K562 (cell line): ENCODE results near the gene MYO15B. TPM values are rescaled to one million over a fixed set of nuclear protein-coding genes. Genes with fewer than 3 reads are reported as not detected.

Source experiments
- ATAC-seq: fragments of 200-7000 bp; cut with Tn5 transposase; 3 replicates; pipeline ENCODE4 v1.9.1; 2020; ENCODE audit warnings: moderate library complexity
- BruUV-seq: library from RNA; stranded (reverse); fragments of 400-500 nt; replicated peaks from 2 replicates; lab custom pipeline; 2021; lab: Mats Ljungman, UMichigan
- CTCF ChIA-PET: fragments of 300-600 bp; formaldehyde crosslinking; extraction: SDS; loops from one replicate; lab custom pipeline; 2021; ENCODE audit warnings: low intra/inter-chr PET ratio; lab: Yijun Ruan, JAX
- POLR2A ChIA-PET: fragments of 300-600, 350-650 bp; sonication (Branson Sonifier 250); formaldehyde crosslinking; extraction: SDS; loops from one replicate; lab custom pipeline; 2021; ENCODE audit warnings: antibody characterized with exemption, inconsistent platforms; lab: Yijun Ruan, JAX
- DNase-seq, 4 experiments: peaks; one replicate each; pipeline versions ENCODE4 v3.0.0 to v3.0.0-alpha.2; 2011 to 2018; ENCODE audit warnings: low spot score in 3 of 4, mixed read lengths in 3 of 4; ENCODE audit errors: extremely low read depth in 1 of 4
- FAIRE-seq: peaks from 2 replicates; lab custom pipeline; 2011; peaks lifted over from hg19 to GRCh38; lab: Jason Lieb, UNC
- H2AFZ ChIP-seq: 2 replicates; pipeline ENCODE4 v1.6.0; 2011; ENCODE audit warnings: low read depth, low read length, control low read depth, inconsistent platforms
- H3K27ac ChIP-seq: fragments of 200-600 bp; 3 replicates; pipeline ENCODE4 v1.8.0; 2011; ENCODE audit warnings: low read depth, mild to moderate bottlenecking, control low read depth, inconsistent platforms, low read length, moderate library complexity, mixed read lengths; ENCODE audit errors: extremely low read depth
- H3K27me3 ChIP-seq, 2 experiments: fragments of 300-600 bp in 1 of 2; 2 replicates in 1 of 2; 3 replicates in 1 of 2; pipeline versions ENCODE4 v1.6.0 to v1.8.0; 2011; ENCODE audit warnings: inconsistent platforms in 2 of 2, low read length in 2 of 2, mild to moderate bottlenecking in 1 of 2, mixed read lengths in 1 of 2, moderate library complexity in 1 of 2; ENCODE audit not compliant: control insufficient read depth in 2 of 2, insufficient read depth in 2 of 2
- H3K36me3 ChIP-seq: fragments of 300-600 bp; 3 replicates; pipeline ENCODE4 v1.8.0; 2011; ENCODE audit warnings: mild to moderate bottlenecking, low read length, inconsistent platforms; ENCODE audit not compliant: control insufficient read depth, insufficient read depth
- H3K4me1 ChIP-seq, 2 experiments: fragments of 200-600 bp in 1 of 2; replicated peaks in 1 of 2; 2 replicates in 1 of 2; 3 replicates in 1 of 2; pipeline versions ENCODE4 v1.5.1 to v1.8.0; 2011; ENCODE audit warnings: inconsistent platforms in 2 of 2, low read length in 2 of 2, mild to moderate bottlenecking in 1 of 2, mixed read lengths in 1 of 2, moderate library complexity in 1 of 2; ENCODE audit not compliant: control insufficient read depth in 2 of 2, insufficient read depth in 2 of 2
- H3K4me2 ChIP-seq: 2 replicates; pipeline ENCODE4 v1.6.1; 2011; ENCODE audit warnings: low read length, control low read depth, inconsistent platforms, mixed read lengths; ENCODE audit not compliant: insufficient read depth
- H3K4me3 ChIP-seq: fragments of 200-600 bp; sonication (generic), shearing (Covaris generic); 2 replicates; pipeline ENCODE4 v1.5.1; 2016; ENCODE audit warnings: control low read depth, inconsistent platforms
- H3K79me2 ChIP-seq: fragments of 200-600 bp; 3 replicates; pipeline ENCODE4 v1.8.0; 2011; ENCODE audit warnings: low read length, inconsistent platforms; ENCODE audit not compliant: control insufficient read depth, insufficient read depth
- H3K9ac ChIP-seq, 2 experiments: 2 replicates each; pipeline versions ENCODE4 v1.6.0 to v1.6.1; 2011; ENCODE audit warnings: low read depth in 2 of 2, low read length in 2 of 2, control low read depth in 1 of 2, inconsistent platforms in 1 of 2, mild to moderate bottlenecking in 1 of 2, mixed read lengths in 1 of 2; ENCODE audit not compliant: insufficient read depth in 1 of 2
- H3K9me1 ChIP-seq: one replicate; pipeline ENCODE4 v1.6.0; 2011; ENCODE audit warnings: inconsistent platforms, mild to moderate bottlenecking, low read length, moderate library complexity; ENCODE audit not compliant: control insufficient read depth, insufficient read depth
- H3K9me3 ChIP-seq: replicated peaks from 2 replicates; pipeline ENCODE4 v1.5.1; 2011; ENCODE audit warnings: low read depth, low read length, inconsistent platforms; ENCODE audit not compliant: control insufficient read depth, insufficient read depth
- H4K20me1 ChIP-seq: replicated peaks from 2 replicates; pipeline ENCODE4 v1.6.1; 2011; ENCODE audit warnings: low read length, inconsistent platforms, mixed read lengths; ENCODE audit not compliant: control insufficient read depth, insufficient read depth
- ATF3 ChIP-seq, 2 experiments: fragments of 450-650 bp in 1 of 2; sonication (generic) in 1 of 2; formaldehyde crosslinking in 1 of 2; IDR thresholded peaks in 1 of 2; conservative IDR thresholded peaks in 1 of 2; 2 replicates each; pipeline versions ENCODE4 v1.6.1 to v1.8.1; 2016 to 2023; ENCODE audit warnings: mild to moderate bottlenecking in 2 of 2, moderate library complexity in 2 of 2, inconsistent platforms in 1 of 2, missing genetic modification reagents in 1 of 2
- DIDO1 ChIP-seq: fragments of 450-650 bp; IDR thresholded peaks from 2 replicates; pipeline ENCODE4 v1.6.1; 2016; ENCODE audit warnings: low read depth, missing biosample characterization, missing genetic modification characterization
- WGBS: fragments of 100-300 bp; shearing (Covaris generic); methylation state at CpG from one replicate; pipeline ENCODE4 v1.1.6; 2016; ENCODE audit warnings: low coverage, mixed read lengths; ENCODE audit not compliant: insufficient coverage; ENCODE audit errors: missing lambda C conversion rate; 5-methylcytosine and 5-hydroxymethylcytosine counted together
- in situ Hi-C: fragments of 300-500 bp; cut with MboI; formaldehyde crosslinking; loops from 4 replicates; pipeline ENCODE4 v1.15.0; 2018; ENCODE audit warnings: inconsistent platforms, mixed read lengths
- intact Hi-C: fragments of 100-400 bp; cut with micrococcal nuclease; formaldehyde crosslinking; loops from 2 replicates; pipeline ENCODE4 v1.14.2; 2022
- polyA plus RNA-seq, 8 experiments: library from polyadenylated mRNA; depleted of rRNA in 4 of 8; stranded (reverse) in 5 of 8; unstranded in 3 of 8; fragments of >200 nt; fragmentation: Nextera tagmentation in 2 of 8; fragmentation: Illumina TruSeq in 1 of 8; extraction: Ambion mirVana in 2 of 8; extraction: Trizol in 1 of 8; gene quantifications; 2 replicates each; pipeline versions ENCODE4 v1.2.1 to v1.2.3, GENCODE V29; 2011 to 2014; ENCODE audit warnings: inconsistent platforms in 1 of 8, missing spikeins in 1 of 8
- total RNA-seq, 7 experiments: library from RNA; depleted of rRNA in 6 of 7; stranded (reverse); fragments of >200 nt in 6 of 7; fragmentation: Illumina TruSeq in 2 of 7; extraction: Trizol in 2 of 7; gene quantifications; 2 replicates each; pipeline versions ENCODE4 v1.2.1 to v1.2.3, GENCODE V29; 2011 to 2021; ENCODE audit warnings: low replicate concordance in 1 of 7

Gene MYO15B
- total and polyA plus RNA-seq, 9 of the 15 experiments (the other 6 are each of a cell fraction or from before 2014, with no cell fraction given) = 0.05 to 3.1 (median 0.83) TPM; not detected in 2

- CTCF ChIA-PET = interaction anchor here (0.7 kb wide), 1 partner anchor 20 kb away, joined by 3 read pairs; no protein-coding TSS in a partner anchor
- WGBS = 54% methylated on average over 9 of the region's 15 CpGs
- intact Hi-C loops = no loop called here
- Histone ChIP-seq H3K4me3 (no peak overlapping the region), H3K9me3 (no peaks in the 10 kb centered on the region), H3K27ac (no peak overlapping the region)
- DNase-seq = no peak
- TF ChIP-seq DIDO1 (tag) (no peak), ATF3 (IDR thresholded peaks at IDR 0.05) (peak; percentile 21; the same call in 1 of the 2 replicates), ATF3 (CRISPR knock-in tag; conservative IDR thresholded peaks at IDR 0.05) (no peak)
- TF ChIP-seq, all 486 proteins: peak for 1
- no peak overlapping the region for H3K4me2 ChIP-seq
- in situ Hi-C loops = no loop called here
- H4K20me1 ChIP-seq = no peaks in the 10 kb centered on the region
- POLR2A ChIA-PET = no interaction called here
- H3K9ac ChIP-seq = no peak overlapping the region
- FAIRE-seq (no peak), ATAC-seq (no peak)
- no peaks in the 10 kb centered on the region for H3K79me2 ChIP-seq
- H3K9me1 ChIP-seq = no peaks in the 10 kb centered on the region
- no peaks in the 10 kb centered on the region for H3K27me3 ChIP-seq
- H2AFZ ChIP-seq = no peak overlapping the region
- BruUV-seq = no TSS peak
- H3K4me1 ChIP-seq = peaks cover 7 to 22% of the 10 kb centered on the region in 2 experiments
- no peaks in the 10 kb centered on the region; the same call in 2 of the 3 replicates for H3K36me3 ChIP-seq
These were observed 10.9 kb upstream of the MYO15B start for GRCh38 chr17:75576661-75577060.
